ENCODE data around the gene SACS.
"Not testable (repeated sequence)": the region's sequence is repeated elsewhere in the genome, so short reads cannot be mapped to it uniquely, and the experiment has no call there.

Gene SACS

DNA sequence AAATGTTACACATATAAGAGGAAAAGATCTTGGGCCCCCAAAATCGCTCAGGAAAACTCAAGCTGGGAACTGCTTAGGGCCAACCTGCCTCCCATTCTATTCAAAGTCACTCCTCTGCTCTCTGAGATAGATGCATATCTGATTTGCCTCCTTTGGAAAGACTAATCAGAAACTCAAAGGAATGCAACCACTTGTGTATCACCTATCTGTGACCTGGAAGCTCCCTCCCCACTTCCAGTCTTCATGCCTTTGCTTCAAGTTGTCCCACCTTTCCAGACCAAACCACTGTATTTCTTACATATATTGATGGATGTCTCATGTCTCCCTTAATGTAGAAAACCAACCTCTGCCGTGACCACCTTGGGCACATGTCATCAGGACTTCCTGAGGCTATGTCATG lies 32.3 kb downstream of the SACS start:
- DNase-seq: not testable (repeated sequence)

- no peak for DNase-seq
Measured at GRCh38 chr13:23399347-23399746, 34.2 kb downstream of the SACS start.

GRCh38 chr13:23394821-23395220 lies 38.7 kb downstream of the SACS start:
- DNase-seq: no peak

DNA sequence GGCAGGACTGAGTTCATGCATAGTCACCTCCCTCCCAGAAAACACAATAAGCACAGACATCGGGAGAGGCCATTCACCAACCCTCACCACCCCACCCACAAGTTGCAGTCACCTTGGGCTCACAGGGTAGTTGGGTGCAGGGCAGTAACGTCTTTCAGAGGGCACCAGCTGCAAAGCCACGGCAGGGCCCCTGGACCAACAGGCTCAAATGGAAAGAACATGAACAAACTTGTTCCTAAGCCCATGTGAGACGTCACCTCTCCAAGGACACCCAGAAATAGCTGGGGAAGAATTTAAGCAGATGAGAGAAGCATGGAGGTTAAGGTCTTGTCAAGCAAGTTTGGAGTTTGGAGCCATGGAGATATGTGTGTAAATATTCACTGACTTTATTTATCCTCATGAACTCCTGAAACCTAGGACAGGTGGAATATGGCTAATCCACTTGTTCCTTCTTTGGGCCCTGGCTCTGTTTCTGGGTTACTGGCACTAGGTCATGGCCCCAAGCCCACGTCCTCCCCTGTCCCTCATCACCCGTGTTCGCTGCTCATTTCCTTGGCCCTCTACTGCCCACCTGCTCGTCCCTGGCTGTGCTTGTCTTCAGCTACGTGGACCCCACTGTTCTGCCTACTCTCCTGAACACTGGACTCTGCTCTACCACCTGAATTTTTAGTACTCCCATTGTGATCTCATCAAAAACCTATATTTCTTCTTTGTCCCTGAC lies 40.4 kb downstream of the SACS start:
- no peak for DNase-seq

DNA sequence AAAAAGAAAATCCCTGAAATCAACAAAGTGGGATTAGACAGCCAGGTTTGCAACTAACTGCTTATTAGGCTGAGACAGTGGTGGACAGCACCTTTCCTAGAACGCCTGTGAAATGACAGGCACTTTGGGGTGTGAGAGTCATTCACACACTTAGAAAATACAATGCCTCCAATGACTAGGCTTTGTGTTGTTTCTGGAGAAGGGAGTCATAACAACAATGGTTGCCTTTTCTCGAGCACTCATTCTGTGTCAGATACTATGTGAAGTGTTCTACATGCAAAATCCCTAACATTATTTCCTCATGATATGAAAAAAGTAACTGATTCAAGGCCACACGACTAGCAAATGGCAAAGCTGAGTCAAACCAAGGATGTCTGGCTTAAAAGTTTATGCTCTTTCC lies 41.2 kb downstream of the SACS start:
- DNase-seq: no peak

- no peak for DNase-seq
Measured at GRCh38 chr13:23391752-23392151, 41.8 kb downstream of the SACS start.

GRCh38 chr13:23386533-23386932 lies 47.0 kb downstream of the SACS start:
- no peak for DNase-seq

DNA sequence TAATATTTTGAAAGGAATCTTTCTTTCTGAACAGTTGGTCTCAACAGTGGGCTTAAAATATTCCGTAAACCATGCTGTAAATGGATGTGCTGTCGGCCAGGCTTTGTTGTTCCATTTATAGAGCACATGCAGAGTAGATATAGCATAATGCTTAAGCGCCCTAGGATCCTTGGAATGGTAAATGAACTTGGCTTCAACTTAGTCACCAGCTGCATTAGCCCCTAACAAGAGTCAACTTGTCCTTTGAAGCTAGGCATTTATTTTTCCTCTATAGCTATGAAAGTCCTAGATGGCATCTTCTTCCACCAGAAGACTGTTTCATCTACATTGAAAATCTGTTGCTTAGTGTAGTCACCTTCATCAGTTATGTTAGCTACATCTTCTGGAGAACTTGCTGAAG lies 47.6 kb downstream of the SACS start:
- no peak for DNase-seq

- DNase-seq: no peak
Measured at GRCh38 chr13:23384111-23384510, 49.4 kb downstream of the SACS start.

GRCh38 chr13:23383151-23383550 lies 50.4 kb downstream of the SACS start:
- DNase-seq: no peak

- no peak for DNase-seq
Measured at GRCh38 chr13:23381866-23382265, 51.6 kb downstream of the SACS start.

DNA sequence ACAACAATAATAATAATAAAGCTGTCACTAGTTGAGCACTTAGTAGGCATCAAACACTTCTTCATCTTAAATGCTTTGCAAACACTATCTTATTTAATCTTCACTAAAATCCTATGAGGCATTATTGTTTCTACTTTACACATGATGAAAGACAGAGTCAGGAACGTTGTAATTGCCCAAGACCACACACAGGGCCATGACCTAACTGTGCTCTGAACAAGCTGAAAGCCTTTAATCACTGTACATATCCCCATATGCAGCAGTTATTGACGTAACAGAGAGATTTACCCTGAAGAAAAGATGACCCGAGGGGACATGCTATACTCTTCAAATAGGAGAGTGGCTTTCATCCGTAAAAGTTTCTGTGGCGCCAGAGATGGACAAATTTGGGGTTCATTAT lies 53.0 kb downstream of the SACS start:
- no peak for DNase-seq

DNA sequence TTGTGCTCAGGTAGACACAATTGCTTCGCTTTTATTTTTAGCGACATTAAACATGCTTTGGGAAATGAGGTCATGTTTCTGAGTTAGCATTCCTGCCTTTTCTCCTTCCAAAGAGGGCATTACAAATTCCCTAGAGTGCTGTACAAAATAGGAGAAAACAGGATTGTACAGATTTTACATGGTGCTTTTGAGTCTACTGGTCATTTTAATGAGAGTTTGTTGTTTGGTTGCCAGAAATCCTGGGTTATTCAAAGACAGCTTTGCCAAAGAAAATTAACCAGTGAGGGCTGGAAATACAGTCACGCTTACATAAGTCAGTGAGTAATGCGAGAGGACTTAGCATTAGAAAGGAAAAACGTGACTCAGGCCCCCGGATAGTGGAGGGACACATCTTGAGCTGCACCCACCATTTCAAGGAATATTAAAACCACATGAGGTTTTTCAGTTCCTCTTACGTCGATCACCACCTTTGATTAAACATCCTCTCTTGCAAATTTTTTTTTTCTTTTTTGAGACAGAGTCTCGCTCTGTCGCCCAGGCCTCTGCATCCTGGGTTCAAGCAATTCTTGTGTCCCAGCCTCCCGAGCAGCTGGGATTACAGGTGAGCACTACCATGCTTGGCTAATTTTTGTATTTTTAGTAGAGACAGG lies 55.4 kb downstream of the SACS start:
- DNase-seq: peak; percentile 77

- peak; percentile 69 for DNase-seq
Measured at GRCh38 chr13:23377579-23377978, 55.9 kb downstream of the SACS start.

DNA sequence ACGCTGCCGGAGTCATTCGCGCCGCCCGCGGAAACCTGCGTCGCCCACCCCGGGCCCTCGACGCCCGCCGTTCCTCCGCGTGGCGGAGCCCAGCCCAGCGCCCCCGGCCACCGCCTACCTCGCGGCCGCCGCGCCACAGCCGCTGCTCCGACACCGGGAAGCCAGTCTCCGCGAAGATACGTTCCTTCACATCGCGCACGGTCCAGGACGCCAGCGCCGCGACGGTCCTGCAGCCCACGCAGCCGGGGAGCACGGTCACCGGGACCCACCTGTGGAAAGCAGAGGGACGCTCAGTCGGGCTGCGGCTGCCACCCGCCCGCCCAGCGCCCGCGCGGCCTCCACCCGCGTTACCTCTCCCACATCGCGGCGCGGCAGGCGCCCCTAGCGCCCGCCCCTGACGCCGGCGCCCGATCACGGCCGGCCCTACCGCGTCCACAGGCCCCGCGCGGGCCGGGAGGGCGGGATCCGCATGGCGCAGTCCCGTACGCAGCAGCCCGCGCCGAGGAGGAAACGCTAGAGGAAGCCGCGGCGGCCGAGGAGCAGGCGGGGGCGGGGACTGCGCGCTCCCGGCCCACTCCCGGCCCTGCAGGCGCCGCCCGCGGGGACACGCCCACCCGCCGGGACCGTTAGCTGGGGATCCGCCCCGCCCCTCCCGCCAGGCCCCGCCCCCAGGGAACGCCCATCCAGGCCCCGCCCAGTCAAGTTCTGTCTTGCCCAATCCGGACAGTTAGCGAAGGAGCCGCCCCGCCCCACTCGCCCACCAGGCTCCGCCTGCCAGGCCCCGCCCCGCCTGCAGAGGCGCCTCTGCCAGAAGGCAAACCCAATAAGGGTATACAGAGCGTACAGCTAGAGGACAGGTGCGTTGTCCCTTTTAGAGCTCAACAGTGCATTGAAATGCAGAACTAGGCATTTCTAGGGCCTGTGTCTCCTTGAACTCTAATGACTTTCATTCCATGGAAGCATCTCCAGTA lies 58.2 kb downstream of the SACS start:
- peak; percentile 77 for DNase-seq

GRCh38 chr13:23372264-23372906 lies 61.1 kb downstream of the SACS start:
- no peak for DNase-seq

- no peak for DNase-seq
Measured at GRCh38 chr13:23367907-23368306, 65.6 kb downstream of the SACS start.

DNA sequence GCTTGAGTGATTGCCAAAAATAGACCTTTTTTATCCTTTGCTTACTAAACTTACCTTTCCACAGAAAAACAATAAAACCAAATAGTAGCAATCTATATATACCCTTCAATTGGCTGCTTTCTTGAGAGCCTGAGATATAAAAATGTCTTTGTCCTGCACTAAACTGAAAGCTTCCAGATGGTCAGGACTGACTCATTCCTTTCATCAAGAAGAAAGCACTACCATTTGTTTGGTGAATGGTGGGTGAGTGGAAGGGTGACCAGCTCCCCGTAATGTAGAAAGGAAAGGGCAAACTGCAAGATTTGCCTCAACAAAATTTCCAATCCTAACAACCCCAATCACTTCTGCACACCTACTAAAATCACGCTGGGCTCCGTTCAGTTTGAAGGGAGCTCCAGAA lies 67.8 kb downstream of the SACS start:
- no peak for DNase-seq

DNA sequence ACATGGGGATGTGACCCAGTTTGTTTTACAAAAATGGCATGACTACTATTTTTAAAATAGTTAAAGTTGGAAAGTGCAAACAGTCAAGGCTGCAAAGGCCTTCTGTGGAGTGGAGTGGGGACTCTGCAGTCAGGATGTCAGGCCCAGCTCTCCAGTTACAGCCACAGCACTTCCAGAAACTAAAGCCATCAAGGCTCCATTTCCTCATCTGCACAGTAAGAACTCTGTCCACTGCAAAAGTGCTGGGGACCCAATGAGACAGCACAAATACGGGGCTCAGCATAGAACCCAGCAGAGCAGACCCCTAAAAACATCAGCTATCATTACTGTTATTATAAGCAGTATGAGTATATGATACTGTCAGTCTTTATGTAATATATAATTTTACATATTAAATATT lies 73.6 kb downstream of the SACS start:
- no peak for DNase-seq

- DNase-seq: no peak
Measured at GRCh38 chr13:23357349-23357748, 76.2 kb downstream of the SACS start.

- DNase-seq: no peak
Measured at GRCh38 chr13:23356368-23356767, 77.1 kb downstream of the SACS start.

- no peak for DNase-seq
Measured at GRCh38 chr13:23354520-23354919, 79.0 kb downstream of the SACS start.

GRCh38 chr13:23352161-23352560 lies 81.3 kb downstream of the SACS start:
- no peak for DNase-seq
